ENCODE results near the gene OR1I1. TPM values are rescaled to one million over a fixed set of nuclear protein-coding genes. Genes with fewer than 3 reads are reported as not detected.
A peak's percentile ranks its signal among the peaks of the same experiment; 100 is the strongest.

OR1I1 gene, protein sequence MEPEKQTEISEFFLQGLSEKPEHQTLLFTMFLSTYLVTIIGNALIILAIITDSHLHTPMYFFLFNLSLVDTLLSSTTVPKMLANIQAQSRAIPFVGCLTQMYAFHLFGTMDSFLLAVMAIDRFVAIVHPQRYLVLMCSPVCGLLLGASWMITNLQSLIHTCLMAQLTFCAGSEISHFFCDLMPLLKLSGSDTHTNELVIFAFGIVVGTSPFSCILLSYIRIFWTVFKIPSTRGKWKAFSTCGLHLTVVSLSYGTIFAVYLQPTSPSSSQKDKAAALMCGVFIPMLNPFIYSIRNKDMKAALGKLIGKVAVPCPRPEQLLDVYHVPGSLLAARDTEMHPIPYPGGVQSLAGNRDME
- total RNA-seq, result not detected
- polyA plus RNA-seq, result not detected
- long read RNA-seq, donor 1, result 0 reads
- long read RNA-seq, donor 2, result 0 reads
- long read RNA-seq, donor 3, result 0 reads
- long read RNA-seq, donor 4, result 0 reads
- long read RNA-seq, donor 5, result 0 reads

DNA sequence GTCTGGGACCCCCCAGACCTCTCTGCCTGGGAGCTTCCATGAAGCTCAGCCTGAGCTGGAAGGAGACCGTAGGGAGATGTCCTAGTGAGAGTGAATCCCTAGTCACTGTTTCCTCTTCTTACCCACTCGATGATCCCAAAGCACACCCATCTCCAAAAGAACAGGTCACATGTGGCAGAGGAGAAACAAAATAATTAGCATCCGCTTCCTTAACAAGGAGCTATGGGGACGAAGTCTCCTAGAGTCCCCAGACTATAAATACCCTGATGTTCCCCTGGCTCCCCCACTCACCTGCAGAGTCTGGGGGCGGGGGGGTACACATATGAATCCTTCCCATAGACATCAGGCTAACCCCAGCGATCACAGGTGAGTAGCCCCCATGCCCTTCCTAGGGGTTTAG lies at the start of gene OR1I1:
Gene OR1I1, plus strand, starts transcription at position 301 of the 400 bp plus-strand sequence. CDS start 4,855 bp downstream, outside the sequence.
- H3K4me1 ChIP-seq (ENCODE audit: control insufficient read depth in 5 of 5, insufficient read depth in 5 of 5, low read length in 5 of 5), result no peaks in the 10 kb centered on the region
- no peak within 1 kb of the TSS for H3K27ac ChIP-seq (ENCODE audit: low read depth in 1 of 2, low read length in 1 of 2)
- no peak within 1 kb of the TSS for H3K4me3 ChIP-seq
- H3K9ac ChIP-seq (ENCODE audit: insufficient read depth in 1 of 2, low read length in 2 of 2), result no peak within 1 kb of the TSS
- TF ChIP-seq, protein P1, sequence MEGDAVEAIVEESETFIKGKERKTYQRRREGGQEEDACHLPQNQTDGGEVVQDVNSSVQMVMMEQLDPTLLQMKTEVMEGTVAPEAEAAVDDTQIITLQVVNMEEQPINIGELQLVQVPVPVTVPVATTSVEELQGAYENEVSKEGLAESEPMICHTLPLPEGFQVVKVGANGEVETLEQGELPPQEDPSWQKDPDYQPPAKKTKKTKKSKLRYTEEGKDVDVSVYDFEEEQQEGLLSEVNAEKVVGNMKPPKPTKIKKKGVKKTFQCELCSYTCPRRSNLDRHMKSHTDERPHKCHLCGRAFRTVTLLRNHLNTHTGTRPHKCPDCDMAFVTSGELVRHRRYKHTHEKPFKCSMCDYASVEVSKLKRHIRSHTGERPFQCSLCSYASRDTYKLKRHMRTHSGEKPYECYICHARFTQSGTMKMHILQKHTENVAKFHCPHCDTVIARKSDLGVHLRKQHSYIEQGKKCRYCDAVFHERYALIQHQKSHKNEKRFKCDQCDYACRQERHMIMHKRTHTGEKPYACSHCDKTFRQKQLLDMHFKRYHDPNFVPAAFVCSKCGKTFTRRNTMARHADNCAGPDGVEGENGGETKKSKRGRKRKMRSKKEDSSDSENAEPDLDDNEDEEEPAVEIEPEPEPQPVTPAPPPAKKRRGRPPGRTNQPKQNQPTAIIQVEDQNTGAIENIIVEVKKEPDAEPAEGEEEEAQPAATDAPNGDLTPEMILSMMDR (IDR thresholded peaks at IDR 0.05; ENCODE audit: control extremely low read depth, extremely low read depth), result no peak
- no peaks in the 10 kb centered on the region for H3K9me3 ChIP-seq (ENCODE audit: control insufficient read depth in 4 of 4, insufficient read depth in 3 of 4, low read length in 3 of 4)
- no peak for ATAC-seq (ENCODE audit: insufficient read depth, low FRiP score)
- WGBS, 2 donors, result 66 to 67% methylated on average over 6 of the region's 6 CpGs
- H3K36me3 ChIP-seq (ENCODE audit: control insufficient read depth in 4 of 4, insufficient read depth in 4 of 4, low read length in 4 of 4), result no peaks in the 10 kb centered on the region
- H3K27me3 ChIP-seq (ENCODE audit: control insufficient read depth in 3 of 3, insufficient read depth in 3 of 3, low read length in 2 of 3), result no peaks in the 10 kb centered on the region
- no peak for DNase-seq

DNA sequence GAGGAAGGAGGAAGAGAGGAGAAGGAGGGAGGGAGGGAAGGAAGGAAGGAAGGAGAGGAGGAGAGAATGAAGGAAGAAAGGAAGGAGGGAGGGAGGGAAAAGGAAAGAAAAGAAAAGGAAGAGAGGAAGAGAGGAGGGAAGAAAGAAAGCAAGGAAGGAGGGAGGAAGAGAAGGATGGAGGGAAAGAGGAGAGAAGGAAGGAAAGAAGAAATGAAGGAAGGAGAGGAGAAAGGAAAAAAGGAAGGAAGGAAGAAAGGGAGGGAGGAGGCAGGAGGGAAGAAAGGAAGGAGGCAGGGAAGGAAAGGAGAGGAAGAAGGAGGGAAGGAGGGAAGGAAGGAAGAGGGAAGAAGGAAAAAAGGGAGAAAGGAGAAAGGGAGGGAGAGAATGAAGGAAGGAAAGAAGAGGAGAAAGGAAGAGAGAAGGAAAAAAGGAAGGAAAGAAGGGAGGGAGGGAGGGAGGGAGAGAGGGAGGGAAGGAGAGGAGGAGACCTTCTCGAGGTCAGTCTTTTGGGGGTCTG lies 46.2 kb upstream of the OR1I1 start:
- Histone ChIP-seq H3K27me3 (ENCODE audit: control insufficient read depth in 3 of 3, insufficient read depth in 3 of 3, low read length in 2 of 3) (peaks cover 0 to 5% (median 0%) of the 10 kb centered on the region in 3 donors), H3K27ac (ENCODE audit: low read depth in 1 of 2, low read length in 1 of 2) (no peak overlapping the region), H3K36me3 (ENCODE audit: control insufficient read depth in 4 of 4, insufficient read depth in 4 of 4, low read length in 4 of 4) (no peaks in the 10 kb centered on the region), H3K4me1 (ENCODE audit: control insufficient read depth in 5 of 5, insufficient read depth in 5 of 5, low read length in 5 of 5) (peaks cover 0 to 5% (median 0%) of the 10 kb centered on the region in 5 donors), H3K9me3 (ENCODE audit: control insufficient read depth in 4 of 4, insufficient read depth in 3 of 4, low read length in 3 of 4) (peaks cover 0 to 2% (median 0%) of the 10 kb centered on the region in 4 donors), H3K9ac (ENCODE audit: insufficient read depth in 1 of 2, low read length in 2 of 2) (no peak overlapping the region), H3K4me3 (no peak overlapping the region)
- TF ChIP-seq, protein P1 (IDR thresholded peaks at IDR 0.05; ENCODE audit: control extremely low read depth, extremely low read depth), result no peak
- WGBS, 2 donors, result 46 to 63% methylated on average over 1 of the region's 1 CpG
- no peak for ATAC-seq (ENCODE audit: insufficient read depth, low FRiP score)
- DNase-seq, result no peak

DNA sequence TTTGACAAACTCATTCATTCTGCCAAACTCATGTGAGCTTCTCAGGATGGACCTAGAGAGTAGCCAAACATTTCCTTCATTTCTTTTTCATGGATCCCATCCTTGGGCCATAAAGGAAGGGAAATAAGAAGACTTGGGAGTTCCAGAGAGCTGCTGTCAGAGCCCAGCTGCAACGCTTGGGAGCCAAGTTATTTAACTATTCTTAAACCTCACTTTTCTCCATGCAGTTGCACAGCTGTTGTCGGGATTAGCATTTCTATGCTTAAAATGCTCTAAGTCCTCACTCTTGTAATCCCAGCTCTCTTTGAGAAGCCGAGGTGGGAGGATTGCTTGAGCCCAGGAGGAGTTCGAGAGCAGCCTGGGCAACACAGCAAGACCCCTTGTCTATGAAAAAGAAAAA lies 44.4 kb upstream of the OR1I1 start:
- H3K36me3 ChIP-seq (ENCODE audit: control insufficient read depth in 4 of 4, insufficient read depth in 4 of 4, low read length in 4 of 4), result no peaks in the 10 kb centered on the region
- peaks cover 0 to 5% (median 0%) of the 10 kb centered on the region in 5 donors for H3K4me1 ChIP-seq (ENCODE audit: control insufficient read depth in 5 of 5, insufficient read depth in 5 of 5, low read length in 5 of 5)
- peaks cover 0 to 5% (median 0%) of the 10 kb centered on the region in 3 donors for H3K27me3 ChIP-seq (ENCODE audit: control insufficient read depth in 3 of 3, insufficient read depth in 3 of 3, low read length in 2 of 3)
- TF ChIP-seq, protein P1 (IDR thresholded peaks at IDR 0.05; ENCODE audit: control extremely low read depth, extremely low read depth), result no peak
- WGBS, 2 donors, result 53 to 66% methylated on average over 4 of the region's 4 CpGs
- ATAC-seq (ENCODE audit: insufficient read depth, low FRiP score), result no peak
- DNase-seq, result peak in 2 of 3 donors; percentile 41 to 45
- H3K9ac ChIP-seq (ENCODE audit: insufficient read depth in 1 of 2, low read length in 2 of 2), result no peak overlapping the region
- H3K9me3 ChIP-seq (ENCODE audit: control insufficient read depth in 4 of 4, insufficient read depth in 3 of 4, low read length in 3 of 4), result no peaks in the 10 kb centered on the region
- no peak overlapping the region for H3K27ac ChIP-seq (ENCODE audit: low read depth in 1 of 2, low read length in 1 of 2)
- H3K4me3 ChIP-seq, result no peak overlapping the region
